ENCODE data around the gene ASPN. TPM values are rescaled to one million over a fixed set of nuclear protein-coding genes. Genes with fewer than 3 reads are reported as not detected.

Gene ASPN
- total RNA-seq, 2 experiments from 2014 or later: not detected

DNA sequence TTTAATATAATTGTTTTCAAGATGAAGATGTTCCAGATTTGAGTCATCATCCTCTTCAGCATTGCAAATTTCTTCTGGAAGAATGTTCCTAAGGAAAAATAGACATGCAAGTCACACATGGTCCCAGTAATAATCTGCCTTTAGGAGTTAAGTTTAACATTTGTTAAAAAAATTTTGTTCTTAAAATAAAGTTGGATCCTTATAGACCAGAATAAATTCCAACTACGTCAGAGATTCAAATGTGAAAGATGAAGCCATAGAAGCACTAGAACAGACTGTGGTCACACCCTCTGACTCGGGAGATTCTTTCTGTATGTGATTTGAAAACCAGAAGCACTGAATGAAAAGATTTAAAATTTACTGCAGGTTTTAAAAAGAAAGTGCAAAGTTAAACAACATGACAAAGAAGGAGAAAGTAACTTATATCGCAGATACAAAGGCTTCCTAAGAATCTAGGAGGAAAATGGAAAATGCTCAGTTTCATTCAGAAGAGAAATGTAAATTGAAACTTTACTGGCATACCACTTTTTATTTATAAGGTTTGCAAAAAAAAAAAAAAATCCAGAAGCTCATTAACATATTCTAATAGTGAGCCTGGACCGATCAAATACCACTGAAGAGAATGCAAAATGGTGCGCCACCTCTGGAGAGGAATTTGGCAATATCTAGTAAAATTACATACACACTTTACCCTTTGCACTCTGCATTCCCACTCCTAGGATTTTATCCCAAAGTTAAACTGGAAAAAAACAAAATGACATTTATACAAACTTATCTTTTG, 14.3 kb upstream of the ASPN start:
- H3K4me3 Mint-ChIP-seq: no peak overlapping the region

GRCh38 chr9:92494856-92495255, 12.6 kb upstream of the ASPN start:
- peaks cover 3% of the 10 kb centered on the region for H3K4me1 Mint-ChIP-seq
- DNase-seq (no peak), ATAC-seq (ENCODE audit: low read depth) (no peak)
- POLR2A ChIA-PET: no interaction called here
- no peaks in the 10 kb centered on the region for H3K9me3 Mint-ChIP-seq
- H3K36me3 Mint-ChIP-seq: no peaks in the 10 kb centered on the region
- H3K27ac Mint-ChIP-seq: no peak overlapping the region
- H3K4me3 Mint-ChIP-seq: no peak overlapping the region
- H3K27me3 Mint-ChIP-seq: no peaks in the 10 kb centered on the region

More for the DNA sequence above, 14.3 kb upstream of the ASPN start:
- Mint-ChIP-seq H3K36me3 (no peaks in the 10 kb centered on the region), H3K9me3 (no peaks in the 10 kb centered on the region), H3K27me3 (no peaks in the 10 kb centered on the region), H3K27ac (no peak overlapping the region), H3K4me1 (no peaks in the 10 kb centered on the region)
- DNase-seq (no peak), ATAC-seq (ENCODE audit: low read depth) (no peak)
- POLR2A ChIA-PET: no interaction called here

DNA sequence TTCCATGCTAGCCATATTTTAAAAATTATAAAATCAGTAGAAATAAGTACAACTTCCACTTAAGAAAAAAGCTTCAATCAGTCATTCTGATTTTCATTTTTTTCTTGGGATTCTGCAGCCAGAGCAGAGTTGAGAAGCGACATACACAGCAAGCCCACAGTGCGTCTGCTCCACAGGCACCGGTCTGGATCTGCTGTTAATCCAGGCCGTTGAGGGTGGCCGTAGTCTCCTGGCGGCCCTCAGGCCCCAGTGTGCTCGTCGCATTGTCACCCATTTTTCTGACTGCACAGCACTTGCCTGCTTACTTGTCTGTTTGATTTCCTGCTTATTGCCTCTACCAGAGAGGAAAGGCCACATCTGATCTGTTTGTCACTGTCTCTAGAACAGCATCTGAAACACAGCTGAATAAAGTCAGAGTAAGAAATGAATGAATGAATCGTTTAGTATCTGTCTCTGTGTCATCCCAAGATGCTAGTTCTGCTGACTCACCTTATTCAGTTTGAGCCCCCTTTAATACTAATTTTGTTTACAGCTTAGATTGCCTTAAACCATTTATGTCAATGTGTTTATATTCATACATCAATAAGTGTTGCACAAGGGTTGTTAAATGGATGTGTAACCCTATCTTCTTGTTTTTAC, 11.6 kb upstream of the ASPN start:
- no peak overlapping the region for H3K27ac Mint-ChIP-seq
- no peaks in the 10 kb centered on the region for H3K27me3 Mint-ChIP-seq
- POLR2A ChIA-PET: no interaction called here
- H3K4me3 Mint-ChIP-seq: no peak overlapping the region
- ATAC-seq (ENCODE audit: low read depth): no peak
- peaks cover 8% of the 10 kb centered on the region for H3K4me1 Mint-ChIP-seq
- no peak for DNase-seq
- H3K9me3 Mint-ChIP-seq: no peaks in the 10 kb centered on the region
- H3K36me3 Mint-ChIP-seq: no peaks in the 10 kb centered on the region

- H3K27me3 Mint-ChIP-seq: no peaks in the 10 kb centered on the region
- DNase-seq (no peak), ATAC-seq (ENCODE audit: low read depth) (no peak)
- no peaks in the 10 kb centered on the region for H3K9me3 Mint-ChIP-seq
- H3K4me1 Mint-ChIP-seq: peaks cover 8% of the 10 kb centered on the region
- H3K27ac Mint-ChIP-seq: no peak overlapping the region
- H3K4me3 Mint-ChIP-seq: no peak overlapping the region
- no peaks in the 10 kb centered on the region for H3K36me3 Mint-ChIP-seq
- POLR2A ChIA-PET: no interaction called here
These were observed 10.6 kb upstream of the ASPN start for GRCh38 chr9:92492781-92493401.

DNA sequence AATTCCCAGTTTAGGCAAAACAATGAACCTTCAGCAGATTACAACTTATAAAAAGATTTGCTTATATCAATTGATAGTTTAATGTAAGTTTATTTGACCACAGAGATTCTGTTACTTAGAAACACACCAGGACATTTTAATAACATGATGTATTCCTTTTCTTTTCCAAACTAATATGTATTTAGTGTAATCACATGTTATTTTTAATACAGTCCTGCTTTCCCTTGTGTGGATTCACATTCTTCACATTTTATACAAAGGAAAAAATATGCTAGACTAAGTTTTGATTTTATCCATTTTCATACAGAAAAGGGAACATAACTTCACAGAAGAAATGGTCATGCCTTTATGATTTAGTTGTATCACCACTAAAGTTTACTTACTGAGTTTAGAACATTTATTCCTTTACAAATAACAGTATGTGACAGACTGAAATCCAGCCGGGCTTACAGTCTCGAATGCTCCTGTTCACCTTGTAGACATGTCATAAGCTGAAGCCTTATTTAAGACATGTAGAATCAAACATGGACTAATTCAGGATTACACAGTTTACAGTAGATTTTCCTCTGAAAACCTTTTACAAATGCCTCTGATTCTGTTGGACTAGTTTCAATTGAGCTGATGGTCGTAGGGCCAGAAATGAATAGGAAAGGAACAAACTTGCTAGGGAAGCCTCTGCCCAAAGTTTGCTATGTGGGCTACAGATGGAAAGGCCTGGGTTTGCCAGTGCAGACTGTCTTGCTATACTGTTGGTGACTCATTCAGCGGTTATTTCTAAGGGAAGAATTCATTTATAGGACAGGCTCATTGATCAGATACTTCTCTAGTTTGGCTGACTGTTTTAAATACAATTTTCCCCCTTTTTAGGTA, 6.6 kb upstream of the ASPN start:
- H3K9me3 Mint-ChIP-seq: no peaks in the 10 kb centered on the region
- no peak for ATAC-seq (ENCODE audit: low read depth)
- no peak for DNase-seq
- H3K36me3 Mint-ChIP-seq: peaks cover 1% of the 10 kb centered on the region
- POLR2A ChIA-PET: no interaction called here
- no peak overlapping the region for H3K4me3 Mint-ChIP-seq
- H3K27me3 Mint-ChIP-seq: no peaks in the 10 kb centered on the region
- H3K27ac Mint-ChIP-seq: no peak overlapping the region
- H3K4me1 Mint-ChIP-seq: peaks cover 8% of the 10 kb centered on the region

DNA sequence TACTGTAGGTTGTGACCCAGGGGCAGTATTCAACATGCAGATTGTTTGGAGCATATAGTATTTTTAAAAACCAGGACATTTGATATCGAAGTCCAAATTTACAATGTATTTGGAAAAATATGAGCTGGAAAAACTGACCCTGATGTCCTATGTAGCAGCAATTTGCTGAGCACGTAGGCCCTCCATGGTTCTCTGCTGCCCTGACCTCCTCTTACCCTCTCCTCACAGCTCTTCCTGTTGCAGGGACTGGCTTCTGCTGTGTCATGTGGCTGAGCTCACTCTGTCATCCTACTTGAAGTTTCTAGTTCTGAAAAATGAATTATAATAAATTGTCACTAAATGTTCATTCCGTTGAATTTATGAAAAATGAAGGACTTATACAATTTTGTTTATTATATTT, 4.1 kb upstream of the ASPN start:
- peaks cover 8% of the 10 kb centered on the region for H3K4me1 Mint-ChIP-seq
- no peak for DNase-seq
- peaks cover 1% of the 10 kb centered on the region for H3K36me3 Mint-ChIP-seq
- no peak overlapping the region for H3K4me3 Mint-ChIP-seq
- ATAC-seq (ENCODE audit: low read depth): no peak
- H3K27me3 Mint-ChIP-seq: no peaks in the 10 kb centered on the region
- no peak overlapping the region for H3K27ac Mint-ChIP-seq
- no peaks in the 10 kb centered on the region for H3K9me3 Mint-ChIP-seq
- POLR2A ChIA-PET: no interaction called here

DNA sequence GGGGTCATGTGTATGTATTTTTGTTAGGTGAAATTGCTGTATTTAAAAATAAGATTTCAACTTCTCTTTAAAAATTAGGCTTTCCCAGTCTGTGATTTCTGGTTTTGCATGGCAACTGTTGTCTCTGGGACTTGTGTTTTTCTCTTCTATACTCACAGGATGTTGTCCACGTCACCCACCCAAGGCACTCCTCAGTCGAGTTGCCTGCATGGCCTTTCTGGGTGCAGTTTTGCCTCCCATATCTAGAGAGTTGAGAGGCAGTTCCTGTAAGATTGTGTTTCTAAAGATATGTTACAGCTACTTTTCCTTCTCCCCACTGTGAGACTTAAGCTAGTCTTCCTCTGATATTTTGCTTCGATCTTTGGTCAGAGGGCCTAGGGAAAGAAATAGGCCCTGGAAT, 2.3 kb upstream of the ASPN start:
- Mint-ChIP-seq H3K27me3 (no peaks in the 10 kb centered on the region), H3K27ac (no peak overlapping the region), H3K4me1 (peaks cover 11% of the 10 kb centered on the region), H3K36me3 (peaks cover 1% of the 10 kb centered on the region), H3K4me3 (no peak overlapping the region), H3K9me3 (no peaks in the 10 kb centered on the region)
- DNase-seq: no peak
- POLR2A ChIA-PET: no interaction called here
- ATAC-seq (ENCODE audit: low read depth): no peak

GRCh38 chr9:92483627-92484545, 1.6 kb upstream of the ASPN start:
- DNase-seq: no peak
- POLR2A ChIA-PET: no interaction called here

DNA sequence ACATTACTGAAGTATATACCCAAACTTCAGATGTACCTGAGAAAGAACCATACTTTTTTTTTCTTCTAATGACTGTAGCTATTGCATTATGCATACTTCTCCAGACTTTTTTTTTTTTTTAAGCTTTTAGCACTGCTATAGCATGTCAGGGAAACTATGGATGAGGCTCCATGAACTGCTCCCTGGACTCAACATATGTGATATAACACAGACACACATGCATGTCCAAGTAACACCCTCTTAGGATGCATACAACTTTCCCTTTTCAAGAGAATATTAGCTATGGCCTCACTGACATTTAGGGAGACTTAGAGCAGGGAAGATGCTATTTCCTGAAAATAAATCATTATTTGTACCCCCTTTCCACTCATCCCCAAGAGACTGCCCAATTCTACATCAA, 499 bp upstream of the ASPN start:
- no peak for ATAC-seq (ENCODE audit: low read depth)
- POLR2A ChIA-PET: no interaction called here
- Mint-ChIP-seq H3K9me3 (no peaks in the 10 kb centered on the region), H3K4me3 (no peak overlapping the region), H3K27me3 (no peaks in the 10 kb centered on the region), H3K4me1 (peaks cover 5% of the 10 kb centered on the region), H3K27ac (no peak overlapping the region), H3K36me3 (peaks cover 1% of the 10 kb centered on the region)
- no peak for DNase-seq

More at GRCh38 chr9:92483627-92484545, 1.6 kb upstream of the ASPN start:
- peaks cover 1% of the 10 kb centered on the region for H3K36me3 Mint-ChIP-seq
- H3K4me3 Mint-ChIP-seq: no peak overlapping the region
- no peaks in the 10 kb centered on the region for H3K27me3 Mint-ChIP-seq
- no peaks in the 10 kb centered on the region for H3K9me3 Mint-ChIP-seq
- H3K27ac Mint-ChIP-seq: no peak overlapping the region
- H3K4me1 Mint-ChIP-seq: peaks cover 5% of the 10 kb centered on the region
- no peak for ATAC-seq (ENCODE audit: low read depth)

- Mint-ChIP-seq H3K36me3 (peaks cover 1% of the 10 kb centered on the region), H3K9me3 (no peaks in the 10 kb centered on the region), H3K27me3 (no peaks in the 10 kb centered on the region), H3K27ac (no peak overlapping the region), H3K4me1 (peaks cover 5% of the 10 kb centered on the region), H3K4me3 (no peak overlapping the region)
- DNase-seq: no peak
- POLR2A ChIA-PET: no interaction called here
- ATAC-seq (ENCODE audit: low read depth): no peak
These were observed 1.2 kb downstream of the ASPN start for GRCh38 chr9:92480986-92481633.

GRCh38 chr9:92480291-92480771, 2.0 kb downstream of the ASPN start:
- H3K36me3 Mint-ChIP-seq: peaks cover 3% of the 10 kb centered on the region
- no peak overlapping the region for H3K4me3 Mint-ChIP-seq
- H3K4me1 Mint-ChIP-seq: peaks cover 5% of the 10 kb centered on the region
- POLR2A ChIA-PET: interaction anchor here (1.1 kb wide), 1 partner anchor 190 kb away, joined by 3 read pairs; the partner anchor contains the start of gene IPPK
- no peak for ATAC-seq (ENCODE audit: low read depth)
- no peak overlapping the region for H3K27ac Mint-ChIP-seq
- H3K27me3 Mint-ChIP-seq: no peaks in the 10 kb centered on the region
- no peaks in the 10 kb centered on the region for H3K9me3 Mint-ChIP-seq
- DNase-seq: no peak

DNA sequence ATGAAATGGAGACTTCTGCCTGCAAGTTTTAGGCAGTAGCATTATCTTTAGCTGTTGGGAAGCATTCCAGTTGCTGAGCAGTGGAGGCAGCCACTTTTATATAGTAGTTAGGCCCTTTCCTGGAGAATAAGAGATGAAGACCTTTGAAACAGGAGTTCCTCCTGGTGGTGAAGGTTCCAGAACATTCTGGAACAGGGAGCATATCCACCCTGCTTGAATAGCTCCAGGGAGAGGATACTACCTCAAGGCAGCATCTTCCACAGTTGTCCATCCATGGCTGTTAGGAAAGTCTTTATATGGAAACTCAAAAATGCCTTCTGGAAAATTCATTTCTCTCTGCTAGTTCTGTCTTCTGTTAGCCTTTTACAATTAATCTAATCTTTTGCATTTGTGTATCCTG, 3.0 kb downstream of the ASPN start:
- Mint-ChIP-seq H3K36me3 (peaks cover 2% of the 10 kb centered on the region), H3K27me3 (no peaks in the 10 kb centered on the region), H3K4me1 (peaks cover 5% of the 10 kb centered on the region), H3K9me3 (no peaks in the 10 kb centered on the region), H3K27ac (no peak overlapping the region), H3K4me3 (no peak overlapping the region)
- no peak for ATAC-seq (ENCODE audit: low read depth)
- POLR2A ChIA-PET: interaction anchor here (1.1 kb wide), 1 partner anchor 191 kb away, joined by 3 read pairs; the partner anchor contains the start of gene IPPK
- DNase-seq: no peak
